DND-41 (cell line): Measurements from ENCODE around the gene SHMT2.

Source experiments
- EZH2 ChIP-seq: IDR thresholded peaks from 3 replicates; pipeline ENCODE4 v1.6.1; 2012; ENCODE audit warnings: borderline replicate concordance, low read depth, mild to moderate bottlenecking, moderate library complexity, low read length, inconsistent platforms; ENCODE audit not compliant: severe bottlenecking
- TF ChIP-seq, protein P1 (sequence below): IDR thresholded peaks from 2 replicates; pipeline ENCODE4 v1.5.1; 2012; ENCODE audit warnings: borderline replicate concordance, low read length, moderate library complexity, mild to moderate bottlenecking; ENCODE audit not compliant: poor library complexity, severe bottlenecking; ENCODE audit errors: extremely low read depth

GRCh38 chr12:57229046-57229633 lies 371 bp upstream of the SHMT2 start:
- TF ChIP-seq, protein P1, sequence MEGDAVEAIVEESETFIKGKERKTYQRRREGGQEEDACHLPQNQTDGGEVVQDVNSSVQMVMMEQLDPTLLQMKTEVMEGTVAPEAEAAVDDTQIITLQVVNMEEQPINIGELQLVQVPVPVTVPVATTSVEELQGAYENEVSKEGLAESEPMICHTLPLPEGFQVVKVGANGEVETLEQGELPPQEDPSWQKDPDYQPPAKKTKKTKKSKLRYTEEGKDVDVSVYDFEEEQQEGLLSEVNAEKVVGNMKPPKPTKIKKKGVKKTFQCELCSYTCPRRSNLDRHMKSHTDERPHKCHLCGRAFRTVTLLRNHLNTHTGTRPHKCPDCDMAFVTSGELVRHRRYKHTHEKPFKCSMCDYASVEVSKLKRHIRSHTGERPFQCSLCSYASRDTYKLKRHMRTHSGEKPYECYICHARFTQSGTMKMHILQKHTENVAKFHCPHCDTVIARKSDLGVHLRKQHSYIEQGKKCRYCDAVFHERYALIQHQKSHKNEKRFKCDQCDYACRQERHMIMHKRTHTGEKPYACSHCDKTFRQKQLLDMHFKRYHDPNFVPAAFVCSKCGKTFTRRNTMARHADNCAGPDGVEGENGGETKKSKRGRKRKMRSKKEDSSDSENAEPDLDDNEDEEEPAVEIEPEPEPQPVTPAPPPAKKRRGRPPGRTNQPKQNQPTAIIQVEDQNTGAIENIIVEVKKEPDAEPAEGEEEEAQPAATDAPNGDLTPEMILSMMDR = no peak
- TF ChIP-seq EZH2 = no peak
